Ovary (tissue), 3 donors: Measurements from ENCODE around the gene KRT78.

ENCODE experiments used
- EP300 ChIP-seq: sonication (generic); formaldehyde crosslinking; IDR thresholded peaks from one replicate; pipeline ENCODE4 v1.6.1; 2017; ENCODE audit warnings: antibody characterized with exemption
- POLR2A ChIP-seq: fragments of 450-650 bp; IDR thresholded peaks from one replicate; pipeline ENCODE4 v1.6.1; 2017; ENCODE audit warnings: antibody characterized with exemption, mild to moderate bottlenecking, moderate library complexity
- TF ChIP-seq, protein P1 (sequence below), 3 donors: fragments of 450-650 bp in 2 of 3; fragments of 200-600 bp in 1 of 3; IDR thresholded peaks; one replicate each; pipeline versions ENCODE4 v1.5.1 to v1.8.0; 2016 to 2022; ENCODE audit warnings: antibody characterized with exemption in 3 of 3, mild to moderate bottlenecking in 1 of 3
- donor health status: DM: no; HTN: no; CAD: no.

DNA sequence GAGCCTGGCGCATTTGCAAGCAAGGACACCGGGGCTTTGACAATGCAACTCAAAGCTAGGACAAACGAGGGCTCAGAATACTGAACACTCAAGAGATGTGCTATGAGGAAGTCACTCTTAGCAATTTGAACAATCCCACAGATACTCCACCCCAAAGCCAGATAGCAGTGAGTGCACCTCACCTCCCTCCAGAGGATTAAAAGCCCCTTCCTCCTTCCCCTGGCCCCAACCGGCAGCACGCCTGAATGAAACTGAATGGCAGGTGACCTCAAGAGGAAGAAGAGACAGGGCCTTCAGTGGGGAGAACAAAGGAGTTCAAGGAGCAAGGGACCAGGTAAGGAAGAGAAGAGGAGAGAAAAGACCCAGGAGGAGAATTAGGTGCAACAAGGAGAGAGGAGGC, 1.9 kb upstream of the KRT78 start:
- TF ChIP-seq, protein P1, sequence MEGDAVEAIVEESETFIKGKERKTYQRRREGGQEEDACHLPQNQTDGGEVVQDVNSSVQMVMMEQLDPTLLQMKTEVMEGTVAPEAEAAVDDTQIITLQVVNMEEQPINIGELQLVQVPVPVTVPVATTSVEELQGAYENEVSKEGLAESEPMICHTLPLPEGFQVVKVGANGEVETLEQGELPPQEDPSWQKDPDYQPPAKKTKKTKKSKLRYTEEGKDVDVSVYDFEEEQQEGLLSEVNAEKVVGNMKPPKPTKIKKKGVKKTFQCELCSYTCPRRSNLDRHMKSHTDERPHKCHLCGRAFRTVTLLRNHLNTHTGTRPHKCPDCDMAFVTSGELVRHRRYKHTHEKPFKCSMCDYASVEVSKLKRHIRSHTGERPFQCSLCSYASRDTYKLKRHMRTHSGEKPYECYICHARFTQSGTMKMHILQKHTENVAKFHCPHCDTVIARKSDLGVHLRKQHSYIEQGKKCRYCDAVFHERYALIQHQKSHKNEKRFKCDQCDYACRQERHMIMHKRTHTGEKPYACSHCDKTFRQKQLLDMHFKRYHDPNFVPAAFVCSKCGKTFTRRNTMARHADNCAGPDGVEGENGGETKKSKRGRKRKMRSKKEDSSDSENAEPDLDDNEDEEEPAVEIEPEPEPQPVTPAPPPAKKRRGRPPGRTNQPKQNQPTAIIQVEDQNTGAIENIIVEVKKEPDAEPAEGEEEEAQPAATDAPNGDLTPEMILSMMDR (IDR thresholded peaks at IDR 0.05) = no peak
- TF ChIP-seq EP300 (no peak), POLR2A (no peak)
